Measurements from ENCODE around the gene VEGFC. TPM values are rescaled to one million over a fixed set of nuclear protein-coding genes. Genes with fewer than 3 reads are reported as not detected.

VEGFC gene, protein sequence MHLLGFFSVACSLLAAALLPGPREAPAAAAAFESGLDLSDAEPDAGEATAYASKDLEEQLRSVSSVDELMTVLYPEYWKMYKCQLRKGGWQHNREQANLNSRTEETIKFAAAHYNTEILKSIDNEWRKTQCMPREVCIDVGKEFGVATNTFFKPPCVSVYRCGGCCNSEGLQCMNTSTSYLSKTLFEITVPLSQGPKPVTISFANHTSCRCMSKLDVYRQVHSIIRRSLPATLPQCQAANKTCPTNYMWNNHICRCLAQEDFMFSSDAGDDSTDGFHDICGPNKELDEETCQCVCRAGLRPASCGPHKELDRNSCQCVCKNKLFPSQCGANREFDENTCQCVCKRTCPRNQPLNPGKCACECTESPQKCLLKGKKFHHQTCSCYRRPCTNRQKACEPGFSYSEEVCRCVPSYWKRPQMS
- total RNA-seq, result 3.5 and 4.3 TPM in 2 replicates
- polyA plus RNA-seq, result 4.2 and 4.9 TPM in 2 replicates

GRCh38 chr4:176792326-176793059, at the start of gene VEGFC:
VEGFC (minus strand) TSS chr4:176792922; CDS start chr4:176792311, 611 bp downstream.
- DNase-seq (ENCODE audit: low read depth in 1 of 2, low spot score in 1 of 2), result peak; percentile 85 to 87
- no peaks in the 10 kb centered on the region for H3K9me3 ChIP-seq (ENCODE audit: low read depth)
- no peak within 1 kb of the TSS for H3K27ac ChIP-seq
- no peak for TF ChIP-seq CTCF (IDR thresholded peaks at IDR 0.05; ENCODE audit: low read depth, low read length)
- peaks cover 39% of the 10 kb centered on the region for H3K27me3 ChIP-seq
- no peaks in the 10 kb centered on the region for H3K36me3 ChIP-seq
- no peaks in the 10 kb centered on the region for H3K4me1 ChIP-seq (ENCODE audit: low read depth)
- peak within 1 kb of the TSS; percentile 84 for H3K4me3 ChIP-seq

DNA sequence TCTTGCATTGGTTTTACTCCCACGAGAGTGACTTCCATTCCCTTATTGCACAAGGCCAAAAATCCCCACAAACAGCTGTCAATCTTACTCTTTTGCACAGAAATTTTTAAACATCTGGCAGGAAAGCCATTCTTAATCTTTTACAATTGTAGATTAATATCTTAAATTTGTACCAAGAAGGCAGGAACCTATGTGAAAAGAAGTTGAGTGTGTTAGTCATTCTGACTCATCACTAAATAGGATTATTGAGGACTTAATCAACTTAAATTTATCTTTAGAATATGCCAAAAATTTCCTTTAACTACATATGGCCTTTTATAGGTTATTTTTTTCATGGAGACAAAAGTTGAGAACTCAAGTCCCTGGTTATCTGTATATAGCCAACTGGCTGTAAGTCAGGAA, 49.0 kb upstream of the VEGFC start:
- H3K4me1 ChIP-seq (ENCODE audit: low read depth), result no peaks in the 10 kb centered on the region
- no peaks in the 10 kb centered on the region for H3K27me3 ChIP-seq
- no peak overlapping the region for H3K4me3 ChIP-seq
- H3K27ac ChIP-seq, result no peak overlapping the region
- DNase-seq (ENCODE audit: low read depth in 1 of 2, low spot score in 1 of 2), result peak in 1 of 2 donors; percentile 49
- H3K36me3 ChIP-seq, result no peaks in the 10 kb centered on the region
- no peak for TF ChIP-seq CTCF (IDR thresholded peaks at IDR 0.05; ENCODE audit: low read depth, low read length)
- H3K9me3 ChIP-seq (ENCODE audit: low read depth), result no peaks in the 10 kb centered on the region

DNA sequence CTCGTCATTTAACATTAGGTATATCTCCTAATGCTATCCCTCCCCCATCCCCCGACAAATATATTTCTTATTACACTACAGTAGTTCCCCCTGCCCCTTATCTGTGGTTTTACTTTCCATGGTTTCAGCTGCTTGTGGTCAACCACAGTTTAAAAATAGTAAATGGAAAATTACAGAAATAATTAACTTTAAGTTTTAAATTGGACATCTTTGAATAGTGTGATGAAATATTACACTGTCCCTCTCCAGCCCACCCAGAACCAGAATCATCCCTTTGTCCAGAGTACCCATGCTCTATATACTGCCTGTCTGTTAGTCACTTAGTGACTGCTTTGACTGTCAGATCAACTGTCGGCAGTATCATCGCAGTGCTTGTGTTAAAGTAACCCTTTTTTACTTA, 47.4 kb upstream of the VEGFC start:
- H3K27ac ChIP-seq, result no peak overlapping the region
- no peak for TF ChIP-seq CTCF (IDR thresholded peaks at IDR 0.05; ENCODE audit: low read depth, low read length)

DNA sequence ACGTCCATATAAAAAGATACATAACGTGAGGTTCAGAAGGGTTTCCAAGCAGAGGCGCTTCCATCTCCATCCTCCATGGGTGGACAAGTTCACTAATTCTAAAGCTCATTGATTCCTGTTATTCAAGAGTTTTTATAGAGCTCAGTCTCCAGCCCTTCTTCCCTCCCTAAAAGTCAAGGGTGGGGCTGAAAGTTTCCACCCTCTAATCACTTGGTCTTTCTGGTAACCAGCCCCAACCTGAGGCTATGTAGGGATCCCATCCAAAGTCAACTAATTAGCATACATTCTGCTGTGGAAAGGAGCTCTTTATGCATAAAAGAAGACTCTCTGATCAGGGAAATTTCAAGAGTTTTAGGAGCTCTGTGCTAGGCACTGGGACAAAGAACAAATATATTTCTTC, 46.9 kb upstream of the VEGFC start:
- Histone ChIP-seq H3K4me3 (no peak overlapping the region), H3K9me3 (ENCODE audit: low read depth) (no peaks in the 10 kb centered on the region), H3K36me3 (no peaks in the 10 kb centered on the region), H3K27me3 (no peaks in the 10 kb centered on the region), H3K27ac (no peak overlapping the region), H3K4me1 (ENCODE audit: low read depth) (no peaks in the 10 kb centered on the region)
- no peak for TF ChIP-seq CTCF (IDR thresholded peaks at IDR 0.05; ENCODE audit: low read depth, low read length)
- DNase-seq (ENCODE audit: low read depth in 1 of 2, low spot score in 1 of 2), result no peak

More for the DNA sequence above, 47.4 kb upstream of the VEGFC start:
- Histone ChIP-seq H3K27me3 (no peaks in the 10 kb centered on the region), H3K9me3 (ENCODE audit: low read depth) (no peaks in the 10 kb centered on the region), H3K4me3 (no peak overlapping the region), H3K4me1 (ENCODE audit: low read depth) (no peaks in the 10 kb centered on the region), H3K36me3 (no peaks in the 10 kb centered on the region)
- peak in 1 of 2 donors; percentile 70 for DNase-seq (ENCODE audit: low read depth in 1 of 2, low spot score in 1 of 2)

DNA sequence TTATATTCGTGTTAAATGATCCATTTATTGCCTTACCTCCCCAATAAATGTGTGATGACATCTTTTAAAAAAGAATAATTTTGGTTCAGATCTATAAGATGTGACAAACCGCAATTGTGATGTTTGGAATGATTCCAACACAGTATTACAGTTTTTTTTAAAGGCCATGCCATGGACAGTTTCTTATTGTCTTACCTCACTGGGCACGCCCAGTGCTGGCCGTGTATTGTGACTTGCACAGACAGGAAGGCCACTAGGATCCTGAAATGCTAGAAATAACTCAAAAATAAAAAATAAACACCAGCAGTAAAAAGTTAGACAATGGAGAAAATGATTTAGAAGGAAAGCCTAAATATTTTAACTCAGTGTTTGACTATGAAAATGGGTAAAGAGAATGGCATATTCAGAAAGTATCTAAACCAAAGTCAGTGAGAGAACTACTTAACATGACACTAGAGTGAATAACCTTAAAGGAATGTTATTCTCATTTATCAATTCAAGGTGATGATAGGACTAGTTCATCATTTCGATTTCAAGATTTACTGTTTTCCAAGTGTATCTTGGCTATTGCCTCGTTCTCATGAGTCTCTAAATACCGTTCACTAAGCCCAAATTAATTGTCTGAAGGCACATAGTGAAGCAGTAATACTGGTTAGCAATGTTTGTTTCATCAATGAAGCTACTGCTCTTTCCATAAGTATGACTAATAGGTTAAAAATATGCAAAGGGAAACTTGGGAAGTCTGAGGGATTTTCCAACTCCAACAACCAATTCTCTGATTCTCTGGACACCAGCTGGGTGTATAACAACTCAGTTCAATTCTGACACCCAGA, 46.1 kb upstream of the VEGFC start:
- H3K27ac ChIP-seq, result no peak overlapping the region
- no peaks in the 10 kb centered on the region for H3K9me3 ChIP-seq (ENCODE audit: low read depth)
- no peak for TF ChIP-seq CTCF (IDR thresholded peaks at IDR 0.05; ENCODE audit: low read depth, low read length)
- no peaks in the 10 kb centered on the region for H3K27me3 ChIP-seq
- H3K4me3 ChIP-seq, result no peak overlapping the region
- H3K4me1 ChIP-seq (ENCODE audit: low read depth), result no peaks in the 10 kb centered on the region
- H3K36me3 ChIP-seq, result no peaks in the 10 kb centered on the region
- peak in 1 of 2 donors; percentile 44 for DNase-seq (ENCODE audit: low read depth in 1 of 2, low spot score in 1 of 2)

Data from cardiac muscle cell (in vitro differentiated cells and primary cell).